AG04449 (cell line): ENCODE results near the gene SLC23A2.
"Not testable (repeated sequence)": the region's sequence is repeated elsewhere in the genome, so short reads cannot be mapped to it uniquely, and the experiment has no call there.

ENCODE experiments used
- CTCF ChIA-PET: fragments of 350-600 bp; formaldehyde crosslinking; extraction: SDS; loops from one replicate; lab custom pipeline; 2021; ENCODE audit warnings: antibody characterized with exemption; lab: Yijun Ruan, JAX
- POLR2A ChIA-PET: fragments of 400-600, 350-600 bp; formaldehyde crosslinking; extraction: SDS; loops from one replicate; lab custom pipeline; 2020; ENCODE audit warnings: antibody characterized with exemption, inconsistent platforms; lab: Yijun Ruan, JAX
- DNase-seq: peaks from one replicate; pipeline ENCODE4 v3.0.0-alpha.2; 2010; ENCODE audit warnings: low read depth, low spot score
- H3K4me3 ChIP-seq: 2 replicates; pipeline ENCODE4 v1.5.1; 2011; ENCODE audit warnings: low read depth, mild to moderate bottlenecking, control low read depth, low read length
- TF ChIP-seq, protein P1 (sequence below): IDR thresholded peaks from one replicate; pipeline ENCODE4 v1.5.1; 2011; ENCODE audit warnings: mild to moderate bottlenecking, moderate library complexity, low read length, control low read depth, inconsistent platforms; ENCODE audit not compliant: insufficient read depth; ENCODE audit errors: missing control alignments

SLC23A2 gene

GRCh38 chr20:5040345-5040744 is 39.0 kb upstream of the SLC23A2 start:
- no peak for DNase-seq
- TF ChIP-seq, protein P1, sequence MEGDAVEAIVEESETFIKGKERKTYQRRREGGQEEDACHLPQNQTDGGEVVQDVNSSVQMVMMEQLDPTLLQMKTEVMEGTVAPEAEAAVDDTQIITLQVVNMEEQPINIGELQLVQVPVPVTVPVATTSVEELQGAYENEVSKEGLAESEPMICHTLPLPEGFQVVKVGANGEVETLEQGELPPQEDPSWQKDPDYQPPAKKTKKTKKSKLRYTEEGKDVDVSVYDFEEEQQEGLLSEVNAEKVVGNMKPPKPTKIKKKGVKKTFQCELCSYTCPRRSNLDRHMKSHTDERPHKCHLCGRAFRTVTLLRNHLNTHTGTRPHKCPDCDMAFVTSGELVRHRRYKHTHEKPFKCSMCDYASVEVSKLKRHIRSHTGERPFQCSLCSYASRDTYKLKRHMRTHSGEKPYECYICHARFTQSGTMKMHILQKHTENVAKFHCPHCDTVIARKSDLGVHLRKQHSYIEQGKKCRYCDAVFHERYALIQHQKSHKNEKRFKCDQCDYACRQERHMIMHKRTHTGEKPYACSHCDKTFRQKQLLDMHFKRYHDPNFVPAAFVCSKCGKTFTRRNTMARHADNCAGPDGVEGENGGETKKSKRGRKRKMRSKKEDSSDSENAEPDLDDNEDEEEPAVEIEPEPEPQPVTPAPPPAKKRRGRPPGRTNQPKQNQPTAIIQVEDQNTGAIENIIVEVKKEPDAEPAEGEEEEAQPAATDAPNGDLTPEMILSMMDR = no peak
- ChIA-PET POLR2A (no interaction called here), CTCF (no interaction called here)
- H3K4me3 ChIP-seq = no peak overlapping the region

GRCh38 chr20:5039889-5040288 is 38.6 kb upstream of the SLC23A2 start:
- TF ChIP-seq, protein P1 = no peak
- POLR2A ChIA-PET = no interaction called here
- no peak for DNase-seq
- H3K4me3 ChIP-seq = no peak overlapping the region
- CTCF ChIA-PET = interaction anchor here (0.6 to 1.2 kb wide), 2 partner anchors 17 to 61 kb away, joined by 3 to 4 read pairs; no protein-coding TSS in a partner anchor

DNA sequence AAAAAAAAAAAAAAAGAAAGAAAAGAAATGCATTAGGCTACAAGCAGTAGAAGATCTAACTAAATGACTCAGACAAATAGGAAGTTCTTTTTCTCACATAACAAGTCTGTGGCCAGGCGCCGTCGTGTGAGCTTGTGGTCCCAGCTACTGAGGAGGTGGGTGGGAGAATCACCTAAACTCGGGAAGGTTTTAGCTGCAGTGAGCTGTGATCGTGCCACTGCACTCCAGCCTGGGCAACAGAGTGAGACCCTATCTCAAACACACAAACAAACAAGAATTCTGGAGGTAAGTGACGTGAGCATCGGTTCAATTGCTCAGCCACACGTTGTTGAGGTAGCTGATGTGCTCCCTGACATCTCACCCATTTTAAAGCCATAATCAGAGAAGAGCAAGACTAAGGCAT is 37.9 kb upstream of the SLC23A2 start:
- CTCF ChIA-PET = interaction anchor here (0.6 to 1.2 kb wide), 2 partner anchors 17 to 62 kb away, joined by 3 to 4 read pairs; no protein-coding TSS in a partner anchor
- DNase-seq = no peak
- no peak overlapping the region for H3K4me3 ChIP-seq
- POLR2A ChIA-PET = no interaction called here
- TF ChIP-seq, protein P1 = no peak

DNA sequence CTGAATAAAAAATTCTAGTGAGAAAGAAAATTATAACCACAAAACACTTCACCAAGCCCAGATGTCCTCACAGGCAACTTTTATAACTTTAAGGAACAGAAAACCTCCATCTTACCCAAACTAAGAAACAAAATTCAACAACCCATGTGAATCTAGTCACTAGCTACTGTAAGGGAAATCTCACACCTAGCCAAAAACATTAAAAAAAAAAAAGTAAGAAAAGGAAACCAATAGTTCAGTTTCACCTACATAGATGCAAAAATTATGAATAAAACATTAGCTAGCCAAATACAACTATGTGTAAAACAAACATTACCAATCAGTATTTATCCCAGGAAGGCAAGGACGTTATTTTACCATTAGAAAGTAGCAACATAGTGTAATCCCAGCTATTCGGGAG is 35.5 kb upstream of the SLC23A2 start:
- CTCF ChIA-PET = interaction anchor here (0.6 to 1.0 kb wide), 4 partner anchors 11 to 169 kb away, joined by 3 read pairs; no protein-coding TSS in a partner anchor
- TF ChIP-seq, protein P1 = no peak
- no peak for DNase-seq
- no peak overlapping the region for H3K4me3 ChIP-seq
- POLR2A ChIA-PET = no interaction called here

GRCh38 chr20:5035518-5035917 is 34.2 kb upstream of the SLC23A2 start:
- CTCF ChIA-PET, DNase-seq, H3K4me3 ChIP-seq, POLR2A ChIA-PET: not testable (repeated sequence)

DNA sequence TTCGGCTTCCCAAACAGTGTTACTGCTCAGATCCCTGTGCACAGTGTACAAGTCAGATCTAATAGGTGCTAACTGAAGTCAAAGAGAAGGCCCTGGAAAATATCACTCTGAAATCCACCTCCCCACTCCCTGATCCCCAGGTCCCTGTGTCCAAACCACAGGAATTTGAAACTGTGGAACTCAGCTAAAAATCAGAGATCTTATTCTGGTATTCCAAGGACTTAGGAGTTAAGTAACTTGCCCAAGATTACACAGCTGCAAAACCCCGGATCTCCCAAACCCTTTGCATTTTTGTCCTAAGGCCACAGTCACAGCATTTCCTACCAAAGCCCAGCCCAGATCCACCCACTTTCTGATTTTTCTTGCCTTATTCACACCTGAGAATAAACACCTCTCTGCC is 32.3 kb upstream of the SLC23A2 start:
- no peak overlapping the region for H3K4me3 ChIP-seq
- peak; percentile 28 for DNase-seq
- ChIA-PET POLR2A (no interaction called here), CTCF (no interaction called here)
- TF ChIP-seq, protein P1 = no peak

DNA sequence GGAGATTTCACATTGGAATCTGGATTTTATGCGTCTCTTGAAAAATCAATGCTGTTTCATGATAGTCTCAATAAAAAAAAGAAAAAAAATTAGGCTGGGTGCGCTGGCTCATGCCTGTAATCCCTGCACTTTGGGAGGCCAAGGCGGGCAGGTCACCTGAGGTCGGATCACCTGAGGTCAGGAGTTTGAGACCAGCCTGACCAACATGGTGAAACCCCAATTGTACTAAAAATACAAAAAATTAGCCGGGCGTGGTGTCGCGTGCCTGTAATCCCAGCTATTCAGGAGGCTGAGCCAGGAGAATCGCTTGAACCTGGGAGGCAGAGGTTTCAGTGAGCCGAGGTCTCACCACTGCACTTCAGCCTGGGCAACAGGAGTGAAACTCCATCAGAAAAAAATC is 30.4 kb upstream of the SLC23A2 start:
- H3K4me3 ChIP-seq, POLR2A ChIA-PET, CTCF ChIA-PET, DNase-seq: not testable (repeated sequence)
